Measurements from ENCODE around the gene BOK.

The BOK gene

GRCh38 chr2:241574911-241575623 is 16.5 kb downstream of the BOK start:
- Histone ChIP-seq H3K79me2 (ENCODE audit: low read length) (no peaks in the 10 kb centered on the region), H3K4me1 (ENCODE audit: low read length) (no peaks in the 10 kb centered on the region), H3K27me3 (ENCODE audit: low read depth, low read length) (no peaks in the 10 kb centered on the region), H3K27ac (ENCODE audit: low read length) (no peak overlapping the region), H3K4me2 (ENCODE audit: low read length) (no peak overlapping the region), H3K36me3 (replicated peaks; ENCODE audit: low read depth, low read length) (peaks cover under 1% of the 10 kb centered on the region), H3K9ac (ENCODE audit: low read length) (no peak overlapping the region), H3K4me3 (ENCODE audit: low read length) (no peak overlapping the region), H3K9me3 (ENCODE audit: insufficient read depth, low read length) (no peaks in the 10 kb centered on the region), H4K20me1 (ENCODE audit: insufficient read depth, low read length) (no peaks in the 10 kb centered on the region), H2AFZ (ENCODE audit: low read depth, low read length) (no peak overlapping the region)
- no peak for TF ChIP-seq EZH2phosphoT487 (IDR thresholded peaks at IDR 0.05; ENCODE audit: low read depth)
- TF ChIP-seq CTCF (IDR thresholded peaks at IDR 0.05; ENCODE audit: low read depth, low read length), result no peak

- Histone ChIP-seq H4K20me1 (ENCODE audit: insufficient read depth, low read length) (no peaks in the 10 kb centered on the region), H3K9ac (ENCODE audit: low read length) (no peak overlapping the region), H2AFZ (ENCODE audit: low read depth, low read length) (no peak overlapping the region), H3K36me3 (replicated peaks; ENCODE audit: low read depth, low read length) (peaks cover 4% of the 10 kb centered on the region), H3K27me3 (ENCODE audit: low read depth, low read length) (no peaks in the 10 kb centered on the region), H3K9me3 (ENCODE audit: insufficient read depth, low read length) (no peaks in the 10 kb centered on the region), H3K4me3 (ENCODE audit: low read length) (no peak overlapping the region), H3K27ac (ENCODE audit: low read length) (no peak overlapping the region), H3K4me2 (ENCODE audit: low read length) (no peak overlapping the region), H3K4me1 (ENCODE audit: low read length) (no peaks in the 10 kb centered on the region), H3K79me2 (ENCODE audit: low read length) (no peaks in the 10 kb centered on the region)
- TF ChIP-seq CTCF (IDR thresholded peaks at IDR 0.05; ENCODE audit: low read depth, low read length) (no peak), EZH2phosphoT487 (IDR thresholded peaks at IDR 0.05; ENCODE audit: low read depth) (no peak)
These were observed 17.2 kb downstream of the BOK start for GRCh38 chr2:241575624-241576292.

- Histone ChIP-seq H3K79me2 (ENCODE audit: low read length) (no peaks in the 10 kb centered on the region), H3K4me2 (ENCODE audit: low read length) (no peak overlapping the region), H3K27me3 (ENCODE audit: low read depth, low read length) (no peaks in the 10 kb centered on the region), H2AFZ (ENCODE audit: low read depth, low read length) (no peak overlapping the region), H4K20me1 (ENCODE audit: insufficient read depth, low read length) (no peaks in the 10 kb centered on the region), H3K9me3 (ENCODE audit: insufficient read depth, low read length) (no peaks in the 10 kb centered on the region), H3K9ac (ENCODE audit: low read length) (no peak overlapping the region), H3K36me3 (replicated peaks; ENCODE audit: low read depth, low read length) (peaks cover 4% of the 10 kb centered on the region), H3K4me3 (ENCODE audit: low read length) (no peak overlapping the region), H3K27ac (ENCODE audit: low read length) (no peak overlapping the region), H3K4me1 (ENCODE audit: low read length) (no peaks in the 10 kb centered on the region)
- no peak for TF ChIP-seq CTCF (IDR thresholded peaks at IDR 0.05; ENCODE audit: low read depth, low read length)
- TF ChIP-seq EZH2phosphoT487 (IDR thresholded peaks at IDR 0.05; ENCODE audit: low read depth), result no peak
These were observed 17.7 kb downstream of the BOK start for GRCh38 chr2:241576293-241576654.

- no peak overlapping the region for H3K9ac ChIP-seq (ENCODE audit: low read length)
- TF ChIP-seq CTCF (IDR thresholded peaks at IDR 0.05; ENCODE audit: low read depth, low read length) (no peak), EZH2phosphoT487 (IDR thresholded peaks at IDR 0.05; ENCODE audit: low read depth) (no peak)
- H3K27ac ChIP-seq (ENCODE audit: low read length), result no peak overlapping the region
- no peak overlapping the region for H2AFZ ChIP-seq (ENCODE audit: low read depth, low read length)
- no peak overlapping the region for H3K4me3 ChIP-seq (ENCODE audit: low read length)
- no peaks in the 10 kb centered on the region for H4K20me1 ChIP-seq (ENCODE audit: insufficient read depth, low read length)
- H3K9me3 ChIP-seq (ENCODE audit: insufficient read depth, low read length), result no peaks in the 10 kb centered on the region
- no peaks in the 10 kb centered on the region for H3K27me3 ChIP-seq (ENCODE audit: low read depth, low read length)
- H3K79me2 ChIP-seq (ENCODE audit: low read length), result no peaks in the 10 kb centered on the region
- peaks cover 8% of the 10 kb centered on the region for H3K36me3 ChIP-seq (replicated peaks; ENCODE audit: low read depth, low read length)
- no peaks in the 10 kb centered on the region for H3K4me1 ChIP-seq (ENCODE audit: low read length)
- H3K4me2 ChIP-seq (ENCODE audit: low read length), result no peak overlapping the region
These were observed 19.0 kb downstream of the BOK start for GRCh38 chr2:241577413-241578122.
